ENCODE results near the gene DDX24. TPM values are rescaled to one million over a fixed set of nuclear protein-coding genes. Genes with fewer than 3 reads are reported as not detected.

Gene DDX24
- polyA plus RNA-seq, 3 donors = 51.2 to 68.0 (median 53.8) TPM

- H3K9me3 ChIP-seq (replicated peaks in 1 of 2; ENCODE audit: control insufficient read depth in 1 of 2, insufficient read depth in 1 of 2, low read length in 2 of 2) = no peaks in the 10 kb centered on the region
- H3K27me3 Mint-ChIP-seq (ENCODE audit: low read depth in 3 of 3) = peaks cover 0 to 1% (median 0%) of the 10 kb centered on the region in 3 donors
- 97% methylated on average over 11 of the region's 14 CpGs for WGBS (ENCODE audit: insufficient coverage)
Measured at GRCh38 chr14:94043756-94044475, 37.1 kb downstream of the DDX24 start.

GRCh38 chr14:94043111-94043755 lies 37.8 kb downstream of the DDX24 start:
- Mint-ChIP-seq H3K27ac (peak overlapping the region in 2 of 7 donors; percentile 65 to 76), H3K27me3 (ENCODE audit: low read depth in 3 of 3) (peaks cover 0 to 1% (median 0%) of the 10 kb centered on the region in 3 donors), H3K9me3 (no peaks in the 10 kb centered on the region), H3K4me1 (no peaks in the 10 kb centered on the region), H3K4me3 (no peak overlapping the region), H3K36me3 (peaks cover 36 to 46% of the 10 kb centered on the region in 2 donors)
- Histone ChIP-seq H3K36me3 (replicated peaks in 1 of 2; ENCODE audit: control insufficient read depth in 1 of 2, insufficient read depth in 2 of 2, low read length in 2 of 2) (peaks cover 23 to 47% of the 10 kb centered on the region in 2 donors), H3K27ac (ENCODE audit: low read depth in 1 of 2, low read length in 2 of 2) (no peak overlapping the region), H3K9ac (ENCODE audit: insufficient read depth, low read length, poor library complexity, severe bottlenecking) (no peak overlapping the region), H2AFZ (ENCODE audit: insufficient read depth, low read depth, low read length, poor library complexity, severe bottlenecking) (no peak overlapping the region), H3K27me3 (ENCODE audit: control insufficient read depth in 2 of 2, insufficient read depth in 2 of 2, low read length in 2 of 2) (no peaks in the 10 kb centered on the region), H3K4me1 (ENCODE audit: control insufficient read depth in 1 of 2, insufficient read depth in 2 of 2, low read length in 2 of 2) (no peaks in the 10 kb centered on the region), H3K9me3 (replicated peaks in 1 of 2; ENCODE audit: control insufficient read depth in 1 of 2, insufficient read depth in 1 of 2, low read length in 2 of 2) (no peaks in the 10 kb centered on the region), H3K79me2 (ENCODE audit: insufficient read depth, low read length) (no peaks in the 10 kb centered on the region), H3K4me3 (replicated peaks in 1 of 3; ENCODE audit: low read depth in 2 of 3, low read length in 3 of 3) (no peak overlapping the region), H3K4me2 (replicated peaks; ENCODE audit: extremely low read depth, low read length, poor library complexity, severe bottlenecking) (no peak overlapping the region), H4K20me1 (ENCODE audit: insufficient read depth, low read length) (no peaks in the 10 kb centered on the region)
- intact Hi-C loops (cut with micrococcal nuclease) = no loop called here
- TF ChIP-seq CTCF (IDR thresholded peaks at IDR 0.05) = no peak
- DNase-seq = no peak
- 97% methylated on average over 9 of the region's 13 CpGs for WGBS (ENCODE audit: insufficient coverage)

More at GRCh38 chr14:94043756-94044475, 37.1 kb downstream of the DDX24 start:
- no peak overlapping the region for H2AFZ ChIP-seq (ENCODE audit: insufficient read depth, low read depth, low read length, poor library complexity, severe bottlenecking)
- peaks cover 30 to 54% of the 10 kb centered on the region in 2 donors for H3K36me3 ChIP-seq (replicated peaks in 1 of 2; ENCODE audit: control insufficient read depth in 1 of 2, insufficient read depth in 2 of 2, low read length in 2 of 2)
- no peaks in the 10 kb centered on the region for H3K4me1 ChIP-seq (ENCODE audit: control insufficient read depth in 1 of 2, insufficient read depth in 2 of 2, low read length in 2 of 2)
- peaks cover 42 to 52% of the 10 kb centered on the region in 2 donors for H3K36me3 Mint-ChIP-seq
- no peaks in the 10 kb centered on the region for H4K20me1 ChIP-seq (ENCODE audit: insufficient read depth, low read length)
- H3K4me1 Mint-ChIP-seq = no peaks in the 10 kb centered on the region
- peak overlapping the region in 1 of 7 donors; percentile 70 for H3K27ac Mint-ChIP-seq
- H3K79me2 ChIP-seq (ENCODE audit: insufficient read depth, low read length) = no peaks in the 10 kb centered on the region
- no peaks in the 10 kb centered on the region for H3K27me3 ChIP-seq (ENCODE audit: control insufficient read depth in 2 of 2, insufficient read depth in 2 of 2, low read length in 2 of 2)
- no peak overlapping the region for H3K9ac ChIP-seq (ENCODE audit: insufficient read depth, low read length, poor library complexity, severe bottlenecking)
- no peak overlapping the region for H3K27ac ChIP-seq (ENCODE audit: low read depth in 1 of 2, low read length in 2 of 2)
- H3K4me3 ChIP-seq (replicated peaks in 1 of 3; ENCODE audit: low read depth in 2 of 3, low read length in 3 of 3) = no peak overlapping the region
- intact Hi-C loops (cut with micrococcal nuclease) = no loop called here
- no peak overlapping the region for H3K4me2 ChIP-seq (replicated peaks; ENCODE audit: extremely low read depth, low read length, poor library complexity, severe bottlenecking)
- no peak for DNase-seq
- no peaks in the 10 kb centered on the region for H3K9me3 Mint-ChIP-seq
- TF ChIP-seq CTCF (IDR thresholded peaks at IDR 0.05) = no peak
- H3K4me3 Mint-ChIP-seq = no peak overlapping the region

Data from CD14-positive monocyte (primary cell).